Transverse colon (tissue), 3 donors: ENCODE results near the gene FLT1.

Source experiments
- CTCF ChIP-seq, 5 experiments: fragments of 200-600 bp in 3 of 5; fragments of 450-650 bp in 2 of 5; sonication (generic) in 3 of 5; IDR thresholded peaks; 1 replicate in 2 of 5; 2 replicates in 3 of 5; pipeline ENCODE4 v1.5.1; 2016 to 2017; ENCODE audit warnings: antibody characterized with exemption in 5 of 5, inconsistent platforms in 3 of 5, mild to moderate bottlenecking in 2 of 5, moderate library complexity in 1 of 5
- POLR2A ChIP-seq: fragments of 450-650 bp; IDR thresholded peaks from one replicate; pipeline ENCODE4 v1.6.1; 2016; ENCODE audit warnings: antibody characterized with exemption, mild to moderate bottlenecking, moderate library complexity

GRCh38 chr13:28316836-28317235 is 178.1 kb downstream of the FLT1 start:
- no peak for TF ChIP-seq CTCF (IDR thresholded peaks at IDR 0.05)
- no peak for TF ChIP-seq POLR2A
